ENCODE results near the gene TBC1D13.

TBC1D13 gene

GRCh38 chr9:128836509-128837145, 49.6 kb downstream of the TBC1D13 start:
- H3K27ac ChIP-seq (ENCODE audit: low read depth, low read length), result no peak overlapping the region
- H3K9me2 ChIP-seq (replicated peaks; ENCODE audit: insufficient read depth, low read length), result no peaks in the 10 kb centered on the region
- no peak overlapping the region for H3K4me3 ChIP-seq (ENCODE audit: insufficient read depth, low read length, poor library complexity, severe bottlenecking)
- no peak overlapping the region for H2AFZ ChIP-seq (ENCODE audit: low read depth, low read length, severe bottlenecking)
- no peaks in the 10 kb centered on the region for H3K27me3 ChIP-seq (ENCODE audit: low read length)
- H4K20me1 ChIP-seq (ENCODE audit: low read depth, low read length), result no peaks in the 10 kb centered on the region
- H3F3A ChIP-seq (ENCODE audit: insufficient read depth), result no peaks in the 10 kb centered on the region
- H3K79me2 ChIP-seq (ENCODE audit: insufficient read depth, low read length), result no peaks in the 10 kb centered on the region
- H3K9ac ChIP-seq (ENCODE audit: low read length), result no peak overlapping the region
- H3K9me3 ChIP-seq (ENCODE audit: insufficient read depth, low read length), result no peaks in the 10 kb centered on the region
- no peaks in the 10 kb centered on the region for H3K36me3 ChIP-seq (ENCODE audit: low read length)
- TF ChIP-seq, protein P1, sequence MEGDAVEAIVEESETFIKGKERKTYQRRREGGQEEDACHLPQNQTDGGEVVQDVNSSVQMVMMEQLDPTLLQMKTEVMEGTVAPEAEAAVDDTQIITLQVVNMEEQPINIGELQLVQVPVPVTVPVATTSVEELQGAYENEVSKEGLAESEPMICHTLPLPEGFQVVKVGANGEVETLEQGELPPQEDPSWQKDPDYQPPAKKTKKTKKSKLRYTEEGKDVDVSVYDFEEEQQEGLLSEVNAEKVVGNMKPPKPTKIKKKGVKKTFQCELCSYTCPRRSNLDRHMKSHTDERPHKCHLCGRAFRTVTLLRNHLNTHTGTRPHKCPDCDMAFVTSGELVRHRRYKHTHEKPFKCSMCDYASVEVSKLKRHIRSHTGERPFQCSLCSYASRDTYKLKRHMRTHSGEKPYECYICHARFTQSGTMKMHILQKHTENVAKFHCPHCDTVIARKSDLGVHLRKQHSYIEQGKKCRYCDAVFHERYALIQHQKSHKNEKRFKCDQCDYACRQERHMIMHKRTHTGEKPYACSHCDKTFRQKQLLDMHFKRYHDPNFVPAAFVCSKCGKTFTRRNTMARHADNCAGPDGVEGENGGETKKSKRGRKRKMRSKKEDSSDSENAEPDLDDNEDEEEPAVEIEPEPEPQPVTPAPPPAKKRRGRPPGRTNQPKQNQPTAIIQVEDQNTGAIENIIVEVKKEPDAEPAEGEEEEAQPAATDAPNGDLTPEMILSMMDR (IDR thresholded peaks at IDR 0.05; ENCODE audit: insufficient read depth, low read length, poor library complexity, severe bottlenecking), result no peak
- no peak for TF ChIP-seq EZH2phosphoT487 (conservative IDR thresholded peaks at IDR 0.05; ENCODE audit: low read length)
- H3K4me2 ChIP-seq (ENCODE audit: low read depth, low read length, poor library complexity, severe bottlenecking), result no peak overlapping the region

DNA sequence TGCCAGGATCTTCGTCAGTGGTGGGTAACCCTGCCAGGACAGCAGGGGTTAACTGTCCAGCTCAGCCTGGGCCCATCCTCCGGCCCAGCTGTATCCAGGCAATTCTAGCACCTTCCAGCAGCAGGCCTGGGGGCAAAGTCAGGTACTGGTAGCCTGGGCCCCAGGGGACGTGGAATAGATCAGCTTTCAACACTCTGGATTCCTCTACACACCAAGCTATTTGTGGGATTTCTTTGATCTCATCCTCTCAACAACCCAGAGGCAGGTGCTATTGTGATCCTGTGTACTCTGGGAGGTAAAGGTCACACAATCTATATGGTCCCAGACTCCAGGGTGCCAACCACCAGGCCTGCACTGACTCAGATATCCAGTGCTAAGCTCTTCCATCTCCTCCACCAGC, 51.3 kb downstream of the TBC1D13 start:
- Histone ChIP-seq H3K9me2 (replicated peaks; ENCODE audit: insufficient read depth, low read length) (no peaks in the 10 kb centered on the region), H3K27ac (ENCODE audit: low read depth, low read length) (no peak overlapping the region), H3K9ac (ENCODE audit: low read length) (no peak overlapping the region), H3F3A (ENCODE audit: insufficient read depth) (no peaks in the 10 kb centered on the region), H3K36me3 (ENCODE audit: low read length) (no peaks in the 10 kb centered on the region), H3K27me3 (ENCODE audit: low read length) (no peaks in the 10 kb centered on the region), H3K79me2 (ENCODE audit: insufficient read depth, low read length) (no peaks in the 10 kb centered on the region), H4K20me1 (ENCODE audit: low read depth, low read length) (no peaks in the 10 kb centered on the region), H3K9me3 (ENCODE audit: insufficient read depth, low read length) (no peaks in the 10 kb centered on the region), H3K4me2 (ENCODE audit: low read depth, low read length, poor library complexity, severe bottlenecking) (no peak overlapping the region), H2AFZ (ENCODE audit: low read depth, low read length, severe bottlenecking) (no peak overlapping the region), H3K4me3 (ENCODE audit: insufficient read depth, low read length, poor library complexity, severe bottlenecking) (no peak overlapping the region)
- no peak for TF ChIP-seq EZH2phosphoT487 (conservative IDR thresholded peaks at IDR 0.05; ENCODE audit: low read length)
- TF ChIP-seq, protein P1 (IDR thresholded peaks at IDR 0.05; ENCODE audit: insufficient read depth, low read length, poor library complexity, severe bottlenecking), result no peak

- Histone ChIP-seq H4K20me1 (ENCODE audit: low read depth, low read length) (no peaks in the 10 kb centered on the region), H3K9ac (ENCODE audit: low read length) (no peak overlapping the region), H3K36me3 (ENCODE audit: low read length) (no peaks in the 10 kb centered on the region), H3K27ac (ENCODE audit: low read depth, low read length) (no peak overlapping the region), H3K79me2 (ENCODE audit: insufficient read depth, low read length) (peaks cover 1% of the 10 kb centered on the region; the same call in 1 of the 2 replicates), H3K9me2 (replicated peaks; ENCODE audit: insufficient read depth, low read length) (no peaks in the 10 kb centered on the region), H2AFZ (ENCODE audit: low read depth, low read length, severe bottlenecking) (no peak overlapping the region), H3K9me3 (ENCODE audit: insufficient read depth, low read length) (no peaks in the 10 kb centered on the region), H3F3A (ENCODE audit: insufficient read depth) (no peaks in the 10 kb centered on the region), H3K4me3 (ENCODE audit: insufficient read depth, low read length, poor library complexity, severe bottlenecking) (no peak overlapping the region), H3K4me2 (ENCODE audit: low read depth, low read length, poor library complexity, severe bottlenecking) (no peak overlapping the region), H3K27me3 (ENCODE audit: low read length) (no peaks in the 10 kb centered on the region)
- TF ChIP-seq, protein P1 (IDR thresholded peaks at IDR 0.05; ENCODE audit: insufficient read depth, low read length, poor library complexity, severe bottlenecking), result no peak
- no peak for TF ChIP-seq EZH2phosphoT487 (conservative IDR thresholded peaks at IDR 0.05; ENCODE audit: low read length)
Observed at GRCh38 chr9:128840524-128840923, 53.5 kb downstream of the TBC1D13 start.

All from SU-DHL-6 (cell line).